ENCODE measurements around the gene ARID5B.

Gene ARID5B

GRCh38 chr10:62058476-62058875 lies 157.0 kb downstream of the ARID5B start:
- no peak for DNase-seq

GRCh38 chr10:62058896-62059216 lies 157.4 kb downstream of the ARID5B start:
- no peak for DNase-seq

- no peak for DNase-seq
Observed at GRCh38 chr10:62059217-62059920, 157.9 kb downstream of the ARID5B start.

GRCh38 chr10:62062028-62062427 lies 160.5 kb downstream of the ARID5B start:
- no peak for DNase-seq

- no peak for DNase-seq
Observed at GRCh38 chr10:62062752-62063512, 161.4 kb downstream of the ARID5B start.

- DNase-seq = peak; percentile 5
Observed at GRCh38 chr10:62063795-62064472, 162.4 kb downstream of the ARID5B start.

GRCh38 chr10:62067560-62067959 lies 166.1 kb downstream of the ARID5B start:
- no peak for DNase-seq

- DNase-seq = no peak
Observed at GRCh38 chr10:62068464-62068863, 167.0 kb downstream of the ARID5B start.

GRCh38 chr10:62069452-62070178 lies 168.1 kb downstream of the ARID5B start:
- DNase-seq = no peak

- no peak for DNase-seq
Observed at GRCh38 chr10:62071846-62072281, 170.4 kb downstream of the ARID5B start.

GRCh38 chr10:62072901-62073300 lies 171.4 kb downstream of the ARID5B start:
- DNase-seq = no peak

GRCh38 chr10:62073429-62073828 lies 171.9 kb downstream of the ARID5B start:
- no peak for DNase-seq

GRCh38 chr10:62075414-62075813 lies 173.9 kb downstream of the ARID5B start:
- no peak for DNase-seq

- no peak for DNase-seq
Observed at GRCh38 chr10:62075912-62076311, 174.4 kb downstream of the ARID5B start.

GRCh38 chr10:62076891-62077290 lies 175.4 kb downstream of the ARID5B start:
- DNase-seq = no peak

- DNase-seq = no peak
Observed at GRCh38 chr10:62077330-62078015, 176.0 kb downstream of the ARID5B start.

GRCh38 chr10:62079885-62080559 lies 178.5 kb downstream of the ARID5B start:
- DNase-seq = no peak

GRCh38 chr10:62080905-62081304 lies 179.4 kb downstream of the ARID5B start:
- DNase-seq = no peak

- no peak for DNase-seq
Observed at GRCh38 chr10:62081341-62082270, 180.1 kb downstream of the ARID5B start.

GRCh38 chr10:62082271-62082656 lies 180.8 kb downstream of the ARID5B start:
- DNase-seq = no peak

Measured in DMS 273 treated with DMSO at 0.1 percent for 48 hours (cell line).